Breast epithelium (tissue), 3 donors: ENCODE data around the gene ZNF407.

Source experiments
- CTCF ChIP-seq, 3 donors: fragments of 450-650 bp; IDR thresholded peaks; one replicate each; pipeline ENCODE4 v1.5.1; 2016 to 2017; ENCODE audit warnings: antibody characterized with exemption in 3 of 3, mild to moderate bottlenecking in 3 of 3, moderate library complexity in 3 of 3
- POLR2A ChIP-seq: fragments of 450-650 bp; IDR thresholded peaks from one replicate; pipeline ENCODE4 v1.6.1; 2016; ENCODE audit warnings: antibody characterized with exemption, mild to moderate bottlenecking, moderate library complexity
- POLR2AphosphoS5 ChIP-seq, 3 donors: sonication (generic); formaldehyde crosslinking; IDR thresholded peaks; one replicate each; pipeline ENCODE4 v1.6.1; 2017; ENCODE audit warnings: antibody characterized with exemption in 3 of 3

- TF ChIP-seq CTCF (IDR thresholded peaks at IDR 0.05) (no peak), POLR2A (no peak), POLR2AphosphoS5 (IDR thresholded peaks at IDR 0.05) (no peak)
Observed at GRCh38 chr18:75036917-75037688, 439.4 kb downstream of the ZNF407 start.
